Chondrocyte (in vitro differentiated cells): ENCODE results near the gene GTF2IRD1. TPM values are rescaled to one million over a fixed set of nuclear protein-coding genes. Genes with fewer than 3 reads are reported as not detected.

Experiments
- DNase-seq: peaks from one replicate; pipeline ENCODE4 v3.0.0; 2021; ENCODE audit warnings: mixed read lengths, low spot score
- H3K27ac Mint-ChIP-seq: one replicate; pipeline ENCODE4 v1.8.0; 2021; ENCODE audit warnings: mild to moderate bottlenecking, moderate library complexity, mixed read lengths; ENCODE audit not compliant: unreplicated experiment
- H3K27me3 Mint-ChIP-seq: 2 replicates; pipeline ENCODE4 v1.8.0; 2021; ENCODE audit warnings: low read depth, mixed read lengths
- H3K36me3 Mint-ChIP-seq: 2 replicates; pipeline ENCODE4 v1.8.0; 2021; ENCODE audit warnings: low read depth, mixed read lengths
- H3K4me1 Mint-ChIP-seq: 2 replicates; pipeline ENCODE4 v1.8.0; 2021; ENCODE audit warnings: low read depth, mild to moderate bottlenecking, mixed read lengths
- H3K4me3 Mint-ChIP-seq: one replicate; pipeline ENCODE4 v1.8.0; 2021; ENCODE audit warnings: mild to moderate bottlenecking, moderate library complexity, mixed read lengths; ENCODE audit not compliant: unreplicated experiment
- H3K9me3 Mint-ChIP-seq: 2 replicates; pipeline ENCODE4 v1.8.0; 2021; ENCODE audit warnings: low read depth, mixed read lengths
- CTCF ChIP-seq: fragments of 200-600 bp; sonication (generic); IDR thresholded peaks from 2 replicates; pipeline ENCODE4 v1.5.0; 2021; ENCODE audit warnings: antibody characterized with exemption, mild to moderate bottlenecking, moderate library complexity
- total RNA-seq: library from RNA; stranded (reverse); gene quantifications from 3 replicates; pipeline ENCODE4 v1.2.1, GENCODE V29; 2021

Gene GTF2IRD1
- total RNA-seq, 1 donor from 2014 or later = 48.5 TPM

GRCh38 chr7:74569501-74570075 lies 115.9 kb downstream of the GTF2IRD1 start:
- Mint-ChIP-seq H3K9me3 (no peaks in the 10 kb centered on the region), H3K27me3 (no peaks in the 10 kb centered on the region), H3K36me3 (peaks cover 7% of the 10 kb centered on the region), H3K27ac (no peak overlapping the region), H3K4me1 (peaks cover 16% of the 10 kb centered on the region), H3K4me3 (no peak overlapping the region)
- DNase-seq = no peak
- no peak for TF ChIP-seq CTCF

DNA sequence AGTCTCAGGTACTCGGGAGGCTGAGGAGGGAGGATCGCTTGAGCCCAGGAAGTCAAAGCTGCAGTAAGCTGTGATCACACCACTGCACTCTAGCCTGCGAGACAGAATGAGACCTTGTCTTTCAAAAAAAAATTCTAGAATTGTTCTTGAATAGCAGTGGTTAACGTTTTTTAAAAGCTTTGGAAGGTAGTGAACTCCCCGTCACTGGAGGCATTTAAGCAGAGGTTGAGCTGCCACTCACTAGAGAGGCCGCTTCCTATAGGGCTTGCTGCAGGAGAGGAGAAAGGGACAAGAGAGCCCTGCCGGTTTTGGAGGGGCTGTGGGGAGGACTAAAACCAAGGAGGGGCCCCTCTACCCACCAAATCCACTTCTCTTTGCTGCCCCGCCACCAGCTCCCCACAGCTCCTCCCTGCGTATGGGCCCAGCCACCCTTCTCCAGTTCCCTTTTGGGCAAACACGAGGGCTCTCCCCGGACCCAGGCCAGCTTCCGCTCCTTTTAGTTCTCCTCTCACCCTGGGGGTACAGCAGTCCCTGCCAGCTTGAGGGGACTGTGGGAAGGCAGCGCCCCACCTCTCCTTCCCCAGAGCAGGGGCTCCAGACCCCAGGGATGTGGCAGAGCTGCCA lies 116.9 kb downstream of the GTF2IRD1 start:
- Mint-ChIP-seq H3K9me3 (no peaks in the 10 kb centered on the region), H3K4me1 (peaks cover 23% of the 10 kb centered on the region), H3K27me3 (no peaks in the 10 kb centered on the region), H3K4me3 (no peak overlapping the region), H3K36me3 (peaks cover 9% of the 10 kb centered on the region), H3K27ac (no peak overlapping the region)
- no peak for DNase-seq
- TF ChIP-seq CTCF = no peak

DNA sequence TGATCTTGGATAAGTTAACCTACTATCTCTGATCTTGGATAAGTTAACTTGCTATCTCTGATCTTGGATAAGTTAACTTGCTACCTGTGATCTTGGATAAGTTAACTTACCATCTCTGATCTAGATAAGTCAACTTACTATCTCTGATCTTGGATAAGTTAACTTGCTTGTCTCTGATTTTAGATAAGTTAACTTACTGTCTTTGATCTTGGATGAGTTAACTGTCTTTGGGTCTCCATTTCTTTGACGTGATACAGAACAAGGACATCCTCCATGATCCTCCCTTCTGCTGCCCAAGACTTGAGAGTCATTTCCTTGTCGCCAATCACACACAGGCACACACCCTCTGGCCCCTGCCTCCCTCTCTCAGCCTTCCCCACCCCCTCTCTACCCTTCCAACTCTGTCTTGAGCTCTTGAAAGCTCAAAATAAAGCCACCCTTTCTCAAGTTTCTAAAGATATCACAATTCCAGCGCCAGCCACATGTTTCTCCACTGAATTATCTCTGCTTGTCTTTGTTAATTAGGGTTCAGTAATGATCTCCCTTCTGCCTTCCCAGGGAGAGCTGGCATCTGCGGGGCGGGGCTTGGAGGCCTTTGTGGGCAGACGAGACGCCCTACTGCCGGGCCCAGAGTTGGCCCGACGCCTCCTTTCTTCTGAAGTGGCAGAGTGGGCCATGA lies 118.7 kb downstream of the GTF2IRD1 start:
- H3K27me3 Mint-ChIP-seq = no peaks in the 10 kb centered on the region
- no peak for TF ChIP-seq CTCF
- no peak overlapping the region for H3K27ac Mint-ChIP-seq
- H3K4me1 Mint-ChIP-seq = peaks cover 21% of the 10 kb centered on the region
- no peaks in the 10 kb centered on the region for H3K9me3 Mint-ChIP-seq
- H3K36me3 Mint-ChIP-seq = peaks cover 6% of the 10 kb centered on the region
- H3K4me3 Mint-ChIP-seq = no peak overlapping the region
- no peak for DNase-seq

- no peak overlapping the region for H3K27ac Mint-ChIP-seq
- H3K36me3 Mint-ChIP-seq = peaks cover 6% of the 10 kb centered on the region
- no peaks in the 10 kb centered on the region for H3K27me3 Mint-ChIP-seq
- peaks cover 19% of the 10 kb centered on the region for H3K4me1 Mint-ChIP-seq
- DNase-seq = no peak
- TF ChIP-seq CTCF = no peak
- H3K9me3 Mint-ChIP-seq = no peaks in the 10 kb centered on the region
- H3K4me3 Mint-ChIP-seq = no peak overlapping the region
Measured at GRCh38 chr7:74573512-74573911, 119.8 kb downstream of the GTF2IRD1 start.

- no peak for DNase-seq
- Mint-ChIP-seq H3K9me3 (no peaks in the 10 kb centered on the region), H3K4me1 (peaks cover 30% of the 10 kb centered on the region), H3K27me3 (no peaks in the 10 kb centered on the region), H3K36me3 (peaks cover 4% of the 10 kb centered on the region), H3K27ac (peak overlapping the region; percentile 62), H3K4me3 (no peak overlapping the region)
- TF ChIP-seq CTCF = peak; percentile 11
Measured at GRCh38 chr7:74575083-74575784, 121.5 kb downstream of the GTF2IRD1 start.
